ENCODE results near the gene CD33.

DNA sequence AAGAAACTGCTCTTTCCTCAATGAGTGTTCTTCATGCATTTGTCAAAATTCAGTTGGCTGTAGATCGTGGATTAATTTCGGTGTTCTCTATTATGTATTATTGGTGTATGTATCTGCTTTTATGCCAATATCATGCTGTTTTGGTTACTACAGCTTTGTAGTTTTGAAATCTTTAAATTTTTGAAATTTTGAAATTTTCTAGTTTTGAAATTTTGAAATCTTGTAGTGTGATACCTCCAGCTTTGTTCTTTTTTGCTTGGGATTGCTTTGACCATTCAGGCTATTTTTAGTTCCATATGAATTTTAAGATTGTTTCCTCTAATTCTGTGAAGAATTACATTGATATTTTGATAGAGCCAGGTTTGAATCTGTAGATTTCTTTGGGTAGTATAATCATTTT lies 3.1 kb downstream of the CD33 start:
- TF ChIP-seq, protein P1, sequence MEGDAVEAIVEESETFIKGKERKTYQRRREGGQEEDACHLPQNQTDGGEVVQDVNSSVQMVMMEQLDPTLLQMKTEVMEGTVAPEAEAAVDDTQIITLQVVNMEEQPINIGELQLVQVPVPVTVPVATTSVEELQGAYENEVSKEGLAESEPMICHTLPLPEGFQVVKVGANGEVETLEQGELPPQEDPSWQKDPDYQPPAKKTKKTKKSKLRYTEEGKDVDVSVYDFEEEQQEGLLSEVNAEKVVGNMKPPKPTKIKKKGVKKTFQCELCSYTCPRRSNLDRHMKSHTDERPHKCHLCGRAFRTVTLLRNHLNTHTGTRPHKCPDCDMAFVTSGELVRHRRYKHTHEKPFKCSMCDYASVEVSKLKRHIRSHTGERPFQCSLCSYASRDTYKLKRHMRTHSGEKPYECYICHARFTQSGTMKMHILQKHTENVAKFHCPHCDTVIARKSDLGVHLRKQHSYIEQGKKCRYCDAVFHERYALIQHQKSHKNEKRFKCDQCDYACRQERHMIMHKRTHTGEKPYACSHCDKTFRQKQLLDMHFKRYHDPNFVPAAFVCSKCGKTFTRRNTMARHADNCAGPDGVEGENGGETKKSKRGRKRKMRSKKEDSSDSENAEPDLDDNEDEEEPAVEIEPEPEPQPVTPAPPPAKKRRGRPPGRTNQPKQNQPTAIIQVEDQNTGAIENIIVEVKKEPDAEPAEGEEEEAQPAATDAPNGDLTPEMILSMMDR (IDR thresholded peaks at IDR 0.05; ENCODE audit: low read depth, low read length): no peak
- TF ChIP-seq POLR2A (IDR thresholded peaks at IDR 0.05; ENCODE audit: extremely low read depth, insufficient read length): no peak

Measured in NB4 (cell line).